Urinary bladder (tissue), 4 donors: ENCODE measurements around the gene PRPF6. TPM values are rescaled to one million over a fixed set of nuclear protein-coding genes. Genes with fewer than 3 reads are reported as not detected.

Experiments
- DNase-seq: peaks from one replicate; pipeline ENCODE4 v3.0.0-alpha.2; 2015; ENCODE audit errors: extremely low spot score
- H3K27ac ChIP-seq: one replicate; pipeline ENCODE4 v1.5.1; 2013; ENCODE audit warnings: low read depth, mild to moderate bottlenecking, moderate library complexity
- H3K36me3 ChIP-seq: one replicate; pipeline ENCODE4 v1.6.1; 2013; ENCODE audit warnings: mild to moderate bottlenecking, moderate library complexity; ENCODE audit not compliant: insufficient read depth
- H3K4me1 ChIP-seq: one replicate; pipeline ENCODE4 v1.6.1; 2013; ENCODE audit warnings: mild to moderate bottlenecking, moderate library complexity; ENCODE audit not compliant: insufficient read depth
- H3K4me3 ChIP-seq: one replicate; pipeline ENCODE4 v1.5.1; 2013; ENCODE audit warnings: low read depth, low read length
- WGBS: extraction: QIAGEN DNeasy Blood & Tissue Kit; methylation state at CpG from one replicate; pipeline ENCODE4 v1.1.7; 2013; 5-methylcytosine and 5-hydroxymethylcytosine counted together
- polyA plus RNA-seq: library from polyadenylated mRNA; stranded (reverse); fragments of 200-250 nt; gene quantifications from one replicate; pipeline ENCODE4 v1.2.3, GENCODE V29; 2013
- total RNA-seq: library from RNA; depleted of rRNA; stranded (reverse); fragments of >200 nt; gene quantifications from one replicate; pipeline ENCODE4 v1.2.3, GENCODE V29; 2014
- donor health status: healthy with polysubstance abuse.
- donor health status: healthy.

PRPF6 gene, protein sequence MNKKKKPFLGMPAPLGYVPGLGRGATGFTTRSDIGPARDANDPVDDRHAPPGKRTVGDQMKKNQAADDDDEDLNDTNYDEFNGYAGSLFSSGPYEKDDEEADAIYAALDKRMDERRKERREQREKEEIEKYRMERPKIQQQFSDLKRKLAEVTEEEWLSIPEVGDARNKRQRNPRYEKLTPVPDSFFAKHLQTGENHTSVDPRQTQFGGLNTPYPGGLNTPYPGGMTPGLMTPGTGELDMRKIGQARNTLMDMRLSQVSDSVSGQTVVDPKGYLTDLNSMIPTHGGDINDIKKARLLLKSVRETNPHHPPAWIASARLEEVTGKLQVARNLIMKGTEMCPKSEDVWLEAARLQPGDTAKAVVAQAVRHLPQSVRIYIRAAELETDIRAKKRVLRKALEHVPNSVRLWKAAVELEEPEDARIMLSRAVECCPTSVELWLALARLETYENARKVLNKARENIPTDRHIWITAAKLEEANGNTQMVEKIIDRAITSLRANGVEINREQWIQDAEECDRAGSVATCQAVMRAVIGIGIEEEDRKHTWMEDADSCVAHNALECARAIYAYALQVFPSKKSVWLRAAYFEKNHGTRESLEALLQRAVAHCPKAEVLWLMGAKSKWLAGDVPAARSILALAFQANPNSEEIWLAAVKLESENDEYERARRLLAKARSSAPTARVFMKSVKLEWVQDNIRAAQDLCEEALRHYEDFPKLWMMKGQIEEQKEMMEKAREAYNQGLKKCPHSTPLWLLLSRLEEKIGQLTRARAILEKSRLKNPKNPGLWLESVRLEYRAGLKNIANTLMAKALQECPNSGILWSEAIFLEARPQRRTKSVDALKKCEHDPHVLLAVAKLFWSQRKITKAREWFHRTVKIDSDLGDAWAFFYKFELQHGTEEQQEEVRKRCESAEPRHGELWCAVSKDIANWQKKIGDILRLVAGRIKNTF
- total RNA-seq (44.1 TPM), polyA plus RNA-seq (71.8 TPM)

- H3K4me3 ChIP-seq: peak within 1 kb of the TSS; percentile 83
- H3K27ac ChIP-seq: peak within 1 kb of the TSS; percentile 74
- no peaks in the 10 kb centered on the region for H3K36me3 ChIP-seq
- peak; percentile 84 for DNase-seq
- WGBS: under 1% methylated on average over 75 of the region's 75 CpGs
- H3K4me1 ChIP-seq: no peaks in the 10 kb centered on the region
These were observed at the start of gene PRPF6 for GRCh38 chr20:63980806-63981728. Gene PRPF6 (plus strand): TSS chr20:63981132. CDS start chr20:63981246, 114 bp downstream.

- DNase-seq: no peak
- Histone ChIP-seq H3K27ac (no peak overlapping the region), H3K36me3 (peaks cover 9% of the 10 kb centered on the region), H3K4me1 (no peaks in the 10 kb centered on the region), H3K4me3 (no peak overlapping the region)
- 97% methylated on average over 19 of the region's 19 CpGs for WGBS
These were observed 49.2 kb upstream of the PRPF6 start for GRCh38 chr20:63931735-63932134.

DNA sequence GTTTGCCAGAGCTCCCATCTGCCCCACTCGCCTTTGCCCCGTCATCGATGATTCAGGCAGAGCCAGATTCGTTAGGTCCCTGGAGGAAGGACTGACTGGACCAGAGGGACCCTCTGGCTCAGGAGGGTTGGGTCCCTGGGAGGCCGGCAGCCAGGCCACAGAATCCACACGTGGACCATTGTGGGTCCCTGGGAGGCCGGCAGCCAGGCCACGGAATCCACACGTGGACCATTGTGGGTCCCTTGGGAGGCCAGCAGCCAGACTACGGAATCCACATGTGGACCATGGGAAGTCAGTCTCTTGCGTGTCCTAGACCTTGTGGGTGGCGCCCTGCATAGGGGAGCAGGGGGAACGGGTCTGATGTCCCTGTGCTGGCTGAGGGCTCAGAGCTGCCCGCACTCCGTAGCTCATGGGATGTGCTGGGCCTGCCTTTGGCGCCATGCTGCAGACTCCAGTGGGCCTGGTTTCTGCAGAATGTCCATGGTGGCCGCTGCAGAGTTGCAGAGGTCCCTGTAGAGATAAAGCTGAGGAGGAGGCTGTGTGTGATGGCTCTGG, 48.2 kb upstream of the PRPF6 start:
- H3K4me3 ChIP-seq: no peak overlapping the region
- no peak overlapping the region for H3K27ac ChIP-seq
- DNase-seq: no peak
- no peaks in the 10 kb centered on the region for H3K4me1 ChIP-seq
- H3K36me3 ChIP-seq: peaks cover 9% of the 10 kb centered on the region
- 90% methylated on average over 17 of the region's 17 CpGs for WGBS

DNA sequence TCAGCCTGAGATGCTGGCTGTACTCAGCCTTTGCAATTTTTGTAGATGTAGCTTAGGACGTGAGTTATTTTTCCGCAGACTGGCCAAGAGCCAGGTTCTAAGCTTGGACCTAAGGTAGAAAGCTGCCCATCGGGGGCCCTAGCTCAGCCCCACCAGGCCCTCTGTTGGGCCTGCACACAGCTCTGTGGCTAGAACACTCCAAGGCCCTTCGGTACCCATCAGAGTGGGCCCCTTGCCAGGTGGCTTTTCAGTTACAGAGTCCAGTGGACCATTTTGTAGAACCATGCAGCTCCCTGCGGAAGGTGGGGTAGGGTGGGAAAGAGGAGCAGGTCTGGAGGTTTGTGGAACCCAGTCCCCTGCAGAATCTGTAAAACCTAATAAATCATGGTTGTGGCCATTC, 47.3 kb upstream of the PRPF6 start:
- H3K27ac ChIP-seq: no peak overlapping the region
- DNase-seq: no peak
- no peak overlapping the region for H3K4me3 ChIP-seq
- no peaks in the 10 kb centered on the region for H3K4me1 ChIP-seq
- 78% methylated on average over 5 of the region's 5 CpGs for WGBS
- H3K36me3 ChIP-seq: peaks cover 9% of the 10 kb centered on the region

DNA sequence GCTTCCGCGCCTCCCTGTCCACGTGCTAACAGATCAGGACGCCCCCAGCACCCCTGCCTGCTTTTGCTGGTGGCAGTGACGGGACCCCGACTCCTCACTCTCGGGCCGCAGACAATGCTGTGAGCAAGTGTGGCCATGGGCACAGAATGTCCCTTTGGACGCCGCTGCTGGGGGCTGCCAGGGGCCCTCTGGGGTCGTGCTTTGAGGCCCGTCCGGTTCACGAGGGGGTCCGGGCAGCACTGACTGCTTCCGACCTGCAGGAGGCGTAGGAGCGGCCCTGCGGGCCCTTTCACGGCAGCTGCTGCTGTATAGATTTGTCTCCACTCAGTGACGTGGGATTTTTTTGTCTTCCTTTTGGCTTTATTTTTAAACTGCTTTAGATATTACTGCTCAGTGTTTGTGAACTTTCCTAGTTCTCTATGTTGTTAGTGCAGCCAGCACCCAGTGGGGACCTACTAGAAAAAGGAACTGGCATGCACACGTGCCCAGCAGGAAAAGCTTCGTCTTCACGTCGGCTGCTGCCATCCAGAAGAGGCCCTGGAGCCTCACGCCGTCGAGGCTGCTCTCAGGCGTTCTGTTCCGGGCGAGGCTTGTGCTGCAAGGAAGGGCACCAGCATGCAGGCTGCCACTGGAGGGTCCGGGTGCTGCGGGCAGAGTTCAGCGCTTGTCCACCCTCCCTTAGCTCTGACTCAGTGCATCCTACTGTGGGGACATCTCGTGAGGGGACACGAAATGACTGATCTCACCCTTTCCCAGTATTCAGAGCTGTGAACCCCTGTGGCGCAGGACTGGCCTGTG, 46.5 kb upstream of the PRPF6 start:
- no peak overlapping the region for H3K27ac ChIP-seq
- peaks cover 9% of the 10 kb centered on the region for H3K36me3 ChIP-seq
- no peaks in the 10 kb centered on the region for H3K4me1 ChIP-seq
- DNase-seq: no peak
- H3K4me3 ChIP-seq: no peak overlapping the region
- 83% methylated on average over 37 of the region's 37 CpGs for WGBS

GRCh38 chr20:63935447-63935846, 45.5 kb upstream of the PRPF6 start:
- no peak for DNase-seq
- Histone ChIP-seq H3K27ac (no peak overlapping the region), H3K4me1 (no peaks in the 10 kb centered on the region), H3K36me3 (peaks cover 7% of the 10 kb centered on the region), H3K4me3 (no peak overlapping the region)
- WGBS: 91% methylated on average over 9 of the region's 9 CpGs

DNA sequence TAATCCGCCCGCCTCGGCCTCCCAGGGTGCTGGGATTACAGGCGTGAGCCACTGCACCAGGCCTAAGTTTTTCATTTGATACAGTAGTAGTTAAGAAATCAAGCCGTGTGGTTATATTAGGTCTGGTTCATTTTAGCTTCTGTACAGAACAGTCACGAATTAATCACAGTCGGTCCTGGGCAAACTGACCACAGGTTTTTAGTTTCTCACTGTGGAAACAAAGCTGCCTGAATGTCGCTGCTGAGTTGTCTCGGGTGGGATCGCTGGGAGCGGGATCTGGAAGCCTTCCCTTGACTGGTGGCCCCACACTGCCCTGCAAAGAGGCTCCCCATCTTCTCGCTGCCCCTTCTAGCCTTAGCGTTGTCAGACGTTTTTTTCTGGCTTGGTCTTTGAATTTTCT, 43.3 kb upstream of the PRPF6 start:
- WGBS: 89% methylated on average over 14 of the region's 14 CpGs
- no peak for DNase-seq
- no peak overlapping the region for H3K27ac ChIP-seq
- H3K36me3 ChIP-seq: no peaks in the 10 kb centered on the region
- no peak overlapping the region for H3K4me3 ChIP-seq
- H3K4me1 ChIP-seq: no peaks in the 10 kb centered on the region

GRCh38 chr20:63939061-63939935, 41.6 kb upstream of the PRPF6 start:
- Histone ChIP-seq H3K27ac (no peak overlapping the region), H3K4me3 (no peak overlapping the region), H3K4me1 (no peaks in the 10 kb centered on the region), H3K36me3 (peaks cover 2% of the 10 kb centered on the region)
- 75% methylated on average over 33 of the region's 33 CpGs for WGBS
- DNase-seq: no peak

DNA sequence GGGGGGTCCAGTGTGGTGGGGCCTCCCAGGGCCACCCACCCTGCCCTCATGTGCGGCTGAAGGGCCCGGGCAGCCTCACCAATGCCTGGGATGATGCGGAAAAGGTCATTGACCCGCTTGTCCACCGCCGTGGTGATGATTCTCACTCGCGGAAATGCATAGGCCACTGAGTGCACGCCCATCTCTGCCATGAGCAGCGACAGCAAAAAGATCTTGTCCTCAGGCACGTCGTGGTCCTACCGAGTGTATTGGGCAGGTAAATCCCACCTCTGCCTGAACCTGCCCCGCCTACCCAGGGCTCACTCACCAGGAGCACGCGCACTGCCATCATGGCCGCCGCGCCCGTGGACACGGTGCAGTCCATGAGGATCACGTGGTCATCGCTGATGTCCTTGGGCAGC, 40.9 kb upstream of the PRPF6 start:
- 88% methylated on average over 23 of the region's 23 CpGs for WGBS

GRCh38 chr20:63940472-63941266, 40.3 kb upstream of the PRPF6 start:
- DNase-seq: no peak
- Histone ChIP-seq H3K27ac (no peak overlapping the region), H3K4me3 (no peak overlapping the region), H3K36me3 (peaks cover 2% of the 10 kb centered on the region), H3K4me1 (no peaks in the 10 kb centered on the region)
- 89% methylated on average over 58 of the region's 58 CpGs for WGBS

More for the DNA sequence above, 40.9 kb upstream of the PRPF6 start:
- no peak for DNase-seq
- H3K36me3 ChIP-seq: peaks cover 2% of the 10 kb centered on the region
- no peak overlapping the region for H3K4me3 ChIP-seq
- H3K4me1 ChIP-seq: no peaks in the 10 kb centered on the region
- no peak overlapping the region for H3K27ac ChIP-seq
